GM21447 (cell line): ENCODE results near the gene MYLK.

Source experiments
- ATAC-seq: cut with Tn5 transposase; IDR thresholded peaks from one replicate; pipeline ENCODE4 v1.9.1; 2021; ENCODE audit not compliant: unreplicated experiment

Gene MYLK

GRCh38 chr3:123683505-123684154, 200.5 kb downstream of the MYLK start:
- no peak for ATAC-seq

GRCh38 chr3:123682781-123683504, 201.2 kb downstream of the MYLK start:
- no peak for ATAC-seq

GRCh38 chr3:123682302-123682701, 201.8 kb downstream of the MYLK start:
- ATAC-seq: no peak

- no peak for ATAC-seq
These were observed 204.3 kb downstream of the MYLK start for GRCh38 chr3:123679712-123680386.

- ATAC-seq: no peak
These were observed 206.0 kb downstream of the MYLK start for GRCh38 chr3:123678108-123678511.

GRCh38 chr3:123672429-123673146, 211.5 kb downstream of the MYLK start:
- no peak for ATAC-seq

GRCh38 chr3:123670743-123671142, 213.4 kb downstream of the MYLK start:
- ATAC-seq: no peak

- ATAC-seq: no peak
These were observed 215.2 kb downstream of the MYLK start for GRCh38 chr3:123668906-123669305.

GRCh38 chr3:123667784-123668183, 216.3 kb downstream of the MYLK start:
- no peak for ATAC-seq

- no peak for ATAC-seq
These were observed 219.4 kb downstream of the MYLK start for GRCh38 chr3:123664753-123665152.

GRCh38 chr3:123663977-123664376, 220.2 kb downstream of the MYLK start:
- no peak for ATAC-seq

GRCh38 chr3:123661973-123662372, 222.2 kb downstream of the MYLK start:
- no peak for ATAC-seq

GRCh38 chr3:123660900-123661299, 223.2 kb downstream of the MYLK start:
- ATAC-seq: no peak

- ATAC-seq: no peak
These were observed 223.9 kb downstream of the MYLK start for GRCh38 chr3:123660141-123660675.

GRCh38 chr3:123658852-123659206, 225.3 kb downstream of the MYLK start:
- ATAC-seq: no peak

GRCh38 chr3:123658118-123658851, 225.8 kb downstream of the MYLK start:
- ATAC-seq: no peak

- no peak for ATAC-seq
These were observed 226.6 kb downstream of the MYLK start for GRCh38 chr3:123657568-123657967.

GRCh38 chr3:123657111-123657510, 227.0 kb downstream of the MYLK start:
- ATAC-seq: no peak

GRCh38 chr3:123656691-123657090, 227.4 kb downstream of the MYLK start:
- no peak for ATAC-seq

GRCh38 chr3:123656274-123656673, 227.9 kb downstream of the MYLK start:
- ATAC-seq: no peak

GRCh38 chr3:123655400-123655799, 228.7 kb downstream of the MYLK start:
- no peak for ATAC-seq
